Neural progenitor cell (in vitro differentiated cells): Measurements from ENCODE around the gene DNAJB5. TPM values are rescaled to one million over a fixed set of nuclear protein-coding genes. Genes with fewer than 3 reads are reported as not detected.
"Not testable (repeated sequence)": the region's sequence is repeated elsewhere in the genome, so short reads cannot be mapped to it uniquely, and the experiment has no call there.

ENCODE experiments used
- DNase-seq: peaks from one replicate; pipeline ENCODE4 v3.0.0-alpha.2; 2016; ENCODE audit warnings: low spot score
- H2AFZ ChIP-seq: fragments of 200-600 bp; sonication (generic); replicated peaks from 2 replicates; pipeline ENCODE4 v1.6.1; 2016; ENCODE audit warnings: antibody characterized with exemption
- H3F3A ChIP-seq: fragments of 200-600 bp; sonication (generic); 2 replicates; pipeline ENCODE4 v1.6.1; 2016; ENCODE audit warnings: antibody characterized with exemption, low read depth
- H3K27ac ChIP-seq: fragments of 200-600 bp; sonication (generic); 2 replicates; pipeline ENCODE4 v1.5.1; 2016; ENCODE audit warnings: mild to moderate bottlenecking
- H3K27me3 ChIP-seq: fragments of 200-600 bp; sonication (generic); 2 replicates; pipeline ENCODE4 v1.6.1; 2016; ENCODE audit warnings: mild to moderate bottlenecking, moderate library complexity
- H3K36me3 ChIP-seq: fragments of 200-600 bp; sonication (generic); 2 replicates; pipeline ENCODE4 v1.5.1; 2016
- H3K4me1 ChIP-seq: fragments of 200-600 bp; sonication (generic); 2 replicates; pipeline ENCODE4 v1.6.1; 2016; ENCODE audit warnings: mixed run types
- H3K4me2 ChIP-seq: fragments of 200-600 bp; sonication (generic); 2 replicates; pipeline ENCODE4 v1.6.1; 2016
- H3K4me3 ChIP-seq: fragments of 200-600 bp; sonication (generic); 2 replicates; pipeline ENCODE4 v1.5.1; 2016
- H3K79me2 ChIP-seq: fragments of 200-600 bp; sonication (generic); 2 replicates; pipeline ENCODE4 v1.6.1; 2016; ENCODE audit warnings: low read depth
- H3K9ac ChIP-seq: fragments of 200-600 bp; sonication (generic); 2 replicates; pipeline ENCODE4 v1.6.1; 2016
- H3K9me3 ChIP-seq: fragments of 200-600 bp; sonication (generic); 2 replicates; pipeline ENCODE4 v1.5.1; 2016; ENCODE audit warnings: low read depth
- H4K20me1 ChIP-seq: fragments of 200-600 bp; sonication (generic); 2 replicates; pipeline ENCODE4 v1.6.1; 2016; ENCODE audit warnings: low read depth
- H3K27ac Mint-ChIP-seq: 3 replicates; pipeline ENCODE4 v1.8.0; 2021; ENCODE audit warnings: mixed read lengths
- H3K27me3 Mint-ChIP-seq: 2 replicates; pipeline ENCODE4 v1.8.0; 2022; ENCODE audit warnings: low read depth, mild to moderate bottlenecking, inconsistent platforms, moderate library complexity, mixed read lengths; ENCODE audit not compliant: insufficient read depth
- H3K36me3 Mint-ChIP-seq: 3 replicates; pipeline ENCODE4 v1.8.0; 2021; ENCODE audit warnings: mixed read lengths
- H3K4me1 Mint-ChIP-seq: 3 replicates; pipeline ENCODE4 v1.8.0; 2021; ENCODE audit warnings: mixed read lengths
- H3K4me3 Mint-ChIP-seq: 3 replicates; pipeline ENCODE4 v1.8.0; 2021; ENCODE audit warnings: mild to moderate bottlenecking, moderate library complexity, mixed read lengths
- H3K9me3 Mint-ChIP-seq: 3 replicates; pipeline ENCODE4 v1.8.0; 2020; ENCODE audit warnings: mixed read lengths
- EZH2 ChIP-seq: fragments of 200-600 bp; sonication (generic); IDR thresholded peaks from 2 replicates; pipeline ENCODE4 v1.6.1; 2017; ENCODE audit warnings: antibody characterized with exemption, mild to moderate bottlenecking, moderate library complexity
- EZH2phosphoT487 ChIP-seq: fragments of 200-600 bp; sonication (generic); IDR thresholded peaks from 2 replicates; pipeline ENCODE4 v1.6.1; 2017; ENCODE audit warnings: antibody characterized with exemption
- total RNA-seq: library from RNA; depleted of rRNA; stranded (reverse); fragments of >200 nt; gene quantifications from 2 replicates; pipeline ENCODE4 v1.2.3, GENCODE V29; 2015; ENCODE audit warnings: low replicate concordance
- TF ChIP-seq, protein P1 (sequence below): fragments of 200-600 bp; sonication (generic); IDR thresholded peaks from 2 replicates; pipeline ENCODE4 v1.5.1; 2017; ENCODE audit warnings: antibody characterized with exemption, mild to moderate bottlenecking

The DNAJB5 gene
- total RNA-seq, 1 donor from 2014 or later = 17.4 TPM

DNA sequence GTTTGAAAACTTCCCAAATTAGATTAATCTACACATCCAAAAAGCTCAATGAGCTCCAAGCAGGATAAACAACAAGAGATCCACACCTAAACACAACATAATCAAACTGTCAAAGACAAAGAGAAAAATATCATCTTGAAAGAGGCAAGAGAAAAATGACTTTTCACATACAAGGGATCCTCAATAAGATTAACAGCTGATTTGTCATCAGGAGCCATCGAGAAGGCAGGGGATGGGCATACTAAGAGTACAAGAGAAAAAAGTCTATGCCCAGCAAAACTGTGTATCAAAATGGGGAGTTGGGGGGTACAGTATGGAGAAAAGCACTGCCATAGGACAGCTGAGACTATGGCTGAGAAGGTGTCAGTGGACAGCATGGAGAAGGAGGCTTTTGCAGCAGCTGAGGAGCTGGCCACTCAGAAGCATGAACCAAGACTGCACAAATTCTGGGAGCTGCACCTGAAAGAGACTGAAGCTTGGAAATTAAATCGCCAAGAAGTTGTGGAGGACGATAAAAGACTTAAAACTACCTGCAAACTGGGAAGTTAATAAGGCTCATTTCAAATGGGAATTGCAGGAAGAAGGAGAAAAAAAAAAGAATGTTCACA, 20.9 kb downstream of the DNAJB5 start:
- Mint-ChIP-seq H3K4me1 (no peaks in the 10 kb centered on the region), H3K27ac (no peak overlapping the region), H3K9me3 (peaks cover 19% of the 10 kb centered on the region), H3K27me3 (peaks cover 2% of the 10 kb centered on the region), H3K36me3 (peaks cover 30% of the 10 kb centered on the region), H3K4me3 (no peak overlapping the region)
- Histone ChIP-seq H3K4me1 (no peaks in the 10 kb centered on the region), H3K27ac (no peak overlapping the region), H2AFZ (no peak overlapping the region), H3K9me3 (no peaks in the 10 kb centered on the region), H3K9ac (no peak overlapping the region), H4K20me1 (no peaks in the 10 kb centered on the region), H3F3A (no peaks in the 10 kb centered on the region), H3K4me2 (no peak overlapping the region), H3K27me3 (no peaks in the 10 kb centered on the region), H3K36me3 (no peaks in the 10 kb centered on the region), H3K79me2 (no peaks in the 10 kb centered on the region), H3K4me3 (no peak overlapping the region)
- TF ChIP-seq EZH2phosphoT487 (no peak), EZH2 (no peak)
- TF ChIP-seq, protein P1, sequence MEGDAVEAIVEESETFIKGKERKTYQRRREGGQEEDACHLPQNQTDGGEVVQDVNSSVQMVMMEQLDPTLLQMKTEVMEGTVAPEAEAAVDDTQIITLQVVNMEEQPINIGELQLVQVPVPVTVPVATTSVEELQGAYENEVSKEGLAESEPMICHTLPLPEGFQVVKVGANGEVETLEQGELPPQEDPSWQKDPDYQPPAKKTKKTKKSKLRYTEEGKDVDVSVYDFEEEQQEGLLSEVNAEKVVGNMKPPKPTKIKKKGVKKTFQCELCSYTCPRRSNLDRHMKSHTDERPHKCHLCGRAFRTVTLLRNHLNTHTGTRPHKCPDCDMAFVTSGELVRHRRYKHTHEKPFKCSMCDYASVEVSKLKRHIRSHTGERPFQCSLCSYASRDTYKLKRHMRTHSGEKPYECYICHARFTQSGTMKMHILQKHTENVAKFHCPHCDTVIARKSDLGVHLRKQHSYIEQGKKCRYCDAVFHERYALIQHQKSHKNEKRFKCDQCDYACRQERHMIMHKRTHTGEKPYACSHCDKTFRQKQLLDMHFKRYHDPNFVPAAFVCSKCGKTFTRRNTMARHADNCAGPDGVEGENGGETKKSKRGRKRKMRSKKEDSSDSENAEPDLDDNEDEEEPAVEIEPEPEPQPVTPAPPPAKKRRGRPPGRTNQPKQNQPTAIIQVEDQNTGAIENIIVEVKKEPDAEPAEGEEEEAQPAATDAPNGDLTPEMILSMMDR = no peak
- no peak for DNase-seq

DNA sequence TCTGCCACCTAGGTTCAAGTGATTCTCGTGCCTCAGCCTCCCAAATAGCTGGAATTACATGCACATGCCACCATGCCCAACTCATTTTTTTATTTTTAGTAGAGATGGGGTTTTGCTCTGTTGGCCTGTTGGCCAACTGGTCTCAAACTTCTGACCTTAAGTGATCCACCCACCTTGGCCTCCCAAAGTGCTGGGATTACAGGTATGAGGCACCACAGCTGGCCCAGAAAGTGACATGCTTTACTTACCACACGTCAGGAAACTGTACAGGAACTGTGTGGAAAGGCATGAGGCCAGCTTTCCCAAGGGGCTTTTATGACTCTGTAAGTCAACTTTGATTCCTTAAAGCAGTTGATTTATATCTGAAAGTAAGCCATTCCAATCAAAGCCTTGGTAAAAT, 25.0 kb downstream of the DNAJB5 start:
- Histone ChIP-seq H2AFZ (no peak overlapping the region), H3K9me3 (peaks cover 4% of the 10 kb centered on the region), H3K27ac (no peak overlapping the region), H3K79me2 (no peaks in the 10 kb centered on the region), H3K4me3 (no peak overlapping the region), H4K20me1 (no peaks in the 10 kb centered on the region), H3K9ac (no peak overlapping the region), H3K4me2 (no peak overlapping the region), H3K36me3 (no peaks in the 10 kb centered on the region), H3K27me3 (no peaks in the 10 kb centered on the region), H3K4me1 (no peaks in the 10 kb centered on the region), H3F3A (no peaks in the 10 kb centered on the region)
- H3K27me3 Mint-ChIP-seq = peaks cover 2% of the 10 kb centered on the region
- H3K4me3 Mint-ChIP-seq = no peak overlapping the region
- TF ChIP-seq, protein P1 = no peak
- no peak for TF ChIP-seq EZH2
- no peak for TF ChIP-seq EZH2phosphoT487
- peaks cover 30% of the 10 kb centered on the region for H3K9me3 Mint-ChIP-seq
- peaks cover 37% of the 10 kb centered on the region for H3K36me3 Mint-ChIP-seq
- H3K4me1 Mint-ChIP-seq = no peaks in the 10 kb centered on the region
- H3K27ac Mint-ChIP-seq = no peak overlapping the region
- no peak for DNase-seq

GRCh38 chr9:35023443-35023842, 33.9 kb downstream of the DNAJB5 start:
- peaks cover 13% of the 10 kb centered on the region for H3K36me3 Mint-ChIP-seq
- H3K4me1 ChIP-seq = peaks cover 11% of the 10 kb centered on the region
- H3F3A ChIP-seq, H3K9me3 Mint-ChIP-seq, DNase-seq, H3K9me3 ChIP-seq, H3K4me1 Mint-ChIP-seq, H3K36me3 ChIP-seq, H3K9ac ChIP-seq, H3K27ac ChIP-seq, H3K4me3 ChIP-seq, H3K79me2 ChIP-seq, H4K20me1 ChIP-seq, H3K27me3 ChIP-seq, H3K4me3 Mint-ChIP-seq, H3K4me2 ChIP-seq, H2AFZ ChIP-seq, H3K27me3 Mint-ChIP-seq, H3K27ac Mint-ChIP-seq: not testable (repeated sequence)

GRCh38 chr9:35026671-35027070, 37.1 kb downstream of the DNAJB5 start:
- no peak overlapping the region for H3K9ac ChIP-seq

More at GRCh38 chr9:35026671-35027070, 37.1 kb downstream of the DNAJB5 start:
- no peak overlapping the region for H3K4me2 ChIP-seq
- H2AFZ ChIP-seq = peak overlapping the region; percentile 60
- H3K27me3 Mint-ChIP-seq = peaks cover 3% of the 10 kb centered on the region
- H3K27me3 ChIP-seq = no peaks in the 10 kb centered on the region
- no peak overlapping the region for H3K27ac ChIP-seq
- peaks cover 11% of the 10 kb centered on the region for H3K4me1 ChIP-seq
- no peak overlapping the region for H3K27ac Mint-ChIP-seq
- TF ChIP-seq, protein P1 = no peak
- TF ChIP-seq EZH2 (no peak), EZH2phosphoT487 (no peak)
- no peak for DNase-seq
- H3K4me3 ChIP-seq = no peak overlapping the region
- no peaks in the 10 kb centered on the region for H3K9me3 Mint-ChIP-seq
- H3K36me3 ChIP-seq = no peaks in the 10 kb centered on the region
- no peaks in the 10 kb centered on the region for H4K20me1 ChIP-seq
- H3K4me1 Mint-ChIP-seq = no peaks in the 10 kb centered on the region
- no peaks in the 10 kb centered on the region for H3F3A ChIP-seq
- peaks cover 5% of the 10 kb centered on the region for H3K36me3 Mint-ChIP-seq
- H3K79me2 ChIP-seq = no peaks in the 10 kb centered on the region
- H3K9me3 ChIP-seq = no peaks in the 10 kb centered on the region
- H3K4me3 Mint-ChIP-seq = no peak overlapping the region
